Measurements from ENCODE around the gene TSKU. TPM values are rescaled to one million over a fixed set of nuclear protein-coding genes. Genes with fewer than 3 reads are reported as not detected.

Gene TSKU
- total RNA-seq, 1 donor from 2014 or later: 57.9 TPM

DNA sequence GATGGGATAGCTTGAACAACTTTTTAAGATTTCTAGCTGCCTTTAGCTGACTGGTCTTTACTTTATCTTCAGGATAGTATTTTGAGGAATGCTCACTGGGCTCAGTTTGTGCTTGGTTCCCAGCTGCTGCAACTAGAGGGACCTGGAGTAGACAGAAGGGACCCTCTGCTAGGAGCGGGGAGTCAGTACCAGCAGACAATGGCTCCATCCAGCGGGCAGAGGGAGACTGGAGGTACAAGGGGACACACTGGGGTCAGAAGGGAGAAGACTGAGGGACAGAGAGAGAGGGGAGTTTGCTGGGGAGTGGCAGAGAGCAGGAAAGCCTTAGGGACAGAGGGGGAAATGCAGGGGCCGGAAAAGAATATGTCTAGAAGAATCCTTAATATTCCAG lies 55.5 kb downstream of the TSKU start:
- no peaks in the 10 kb centered on the region for H3K9me3 Mint-ChIP-seq (ENCODE audit: unreplicated experiment)

DNA sequence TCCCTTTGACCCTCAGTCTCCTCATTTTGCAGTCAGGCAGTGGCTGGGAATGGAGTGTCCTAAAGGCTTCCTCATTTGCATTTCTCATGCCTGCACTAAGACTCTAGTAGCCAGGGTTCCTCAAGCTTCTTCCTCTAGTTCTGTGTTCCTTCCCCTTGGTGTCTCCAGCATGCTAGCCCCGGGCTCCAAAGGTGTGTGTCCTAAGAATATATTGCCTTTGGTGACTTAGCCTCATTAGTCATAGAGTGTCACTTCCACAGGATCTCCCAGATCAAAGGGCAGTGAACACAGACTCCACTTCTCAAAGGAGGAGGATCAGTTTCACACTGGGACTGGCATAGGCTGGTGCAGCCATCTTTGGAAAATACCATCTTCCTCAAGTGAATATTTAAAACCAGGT lies 56.2 kb downstream of the TSKU start:
- Histone ChIP-seq H3K4me2 (ENCODE audit: low read length) (no peak overlapping the region), H3K9me3 (ENCODE audit: insufficient read depth, low read depth, low read length) (no peaks in the 10 kb centered on the region), H3K27me3 (ENCODE audit: insufficient read depth, low read length) (peaks cover 22% of the 10 kb centered on the region), H3K9ac (ENCODE audit: low read length) (no peak overlapping the region), H3K4me1 (ENCODE audit: insufficient read depth, low read length) (no peaks in the 10 kb centered on the region), H3K36me3 (ENCODE audit: insufficient read depth, low read length) (no peaks in the 10 kb centered on the region), H3K4me3 (ENCODE audit: insufficient read depth, low read depth, low read length) (no peak overlapping the region), H2AFZ (ENCODE audit: low read depth, low read length) (no peak overlapping the region), H3K27ac (ENCODE audit: low read depth, low read length) (no peak overlapping the region), H4K20me1 (ENCODE audit: insufficient read depth, low read length) (no peaks in the 10 kb centered on the region), H3K79me2 (ENCODE audit: insufficient read depth, low read length) (no peaks in the 10 kb centered on the region)
- DNase-seq (ENCODE audit: low read depth) (no peak), FAIRE-seq (no peak)
- H3K9me3 Mint-ChIP-seq (ENCODE audit: unreplicated experiment): no peaks in the 10 kb centered on the region
- H3K4me1 Mint-ChIP-seq (ENCODE audit: low read depth, unreplicated experiment): peaks cover 3% of the 10 kb centered on the region
- peaks cover 19% of the 10 kb centered on the region for H3K27me3 Mint-ChIP-seq (ENCODE audit: low read depth, unreplicated experiment)
- no peak overlapping the region for H3K4me3 Mint-ChIP-seq (ENCODE audit: unreplicated experiment)
- TF ChIP-seq, protein P1, sequence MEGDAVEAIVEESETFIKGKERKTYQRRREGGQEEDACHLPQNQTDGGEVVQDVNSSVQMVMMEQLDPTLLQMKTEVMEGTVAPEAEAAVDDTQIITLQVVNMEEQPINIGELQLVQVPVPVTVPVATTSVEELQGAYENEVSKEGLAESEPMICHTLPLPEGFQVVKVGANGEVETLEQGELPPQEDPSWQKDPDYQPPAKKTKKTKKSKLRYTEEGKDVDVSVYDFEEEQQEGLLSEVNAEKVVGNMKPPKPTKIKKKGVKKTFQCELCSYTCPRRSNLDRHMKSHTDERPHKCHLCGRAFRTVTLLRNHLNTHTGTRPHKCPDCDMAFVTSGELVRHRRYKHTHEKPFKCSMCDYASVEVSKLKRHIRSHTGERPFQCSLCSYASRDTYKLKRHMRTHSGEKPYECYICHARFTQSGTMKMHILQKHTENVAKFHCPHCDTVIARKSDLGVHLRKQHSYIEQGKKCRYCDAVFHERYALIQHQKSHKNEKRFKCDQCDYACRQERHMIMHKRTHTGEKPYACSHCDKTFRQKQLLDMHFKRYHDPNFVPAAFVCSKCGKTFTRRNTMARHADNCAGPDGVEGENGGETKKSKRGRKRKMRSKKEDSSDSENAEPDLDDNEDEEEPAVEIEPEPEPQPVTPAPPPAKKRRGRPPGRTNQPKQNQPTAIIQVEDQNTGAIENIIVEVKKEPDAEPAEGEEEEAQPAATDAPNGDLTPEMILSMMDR (IDR thresholded peaks at IDR 0.05; ENCODE audit: insufficient read depth, low read depth, low read length): no peak
- TF ChIP-seq EZH2 (IDR thresholded peaks at IDR 0.05; ENCODE audit: insufficient read depth, low read length): no peak
- no peaks in the 10 kb centered on the region for H3K36me3 Mint-ChIP-seq (ENCODE audit: low read depth, unreplicated experiment)
- no peak overlapping the region for H3K27ac Mint-ChIP-seq (ENCODE audit: unreplicated experiment)

More for the DNA sequence above, 55.5 kb downstream of the TSKU start:
- Histone ChIP-seq H3K27ac (ENCODE audit: low read depth, low read length) (no peak overlapping the region), H3K9me3 (ENCODE audit: insufficient read depth, low read depth, low read length) (no peaks in the 10 kb centered on the region), H3K79me2 (ENCODE audit: insufficient read depth, low read length) (no peaks in the 10 kb centered on the region), H3K27me3 (ENCODE audit: insufficient read depth, low read length) (peaks cover 22% of the 10 kb centered on the region), H4K20me1 (ENCODE audit: insufficient read depth, low read length) (no peaks in the 10 kb centered on the region), H3K36me3 (ENCODE audit: insufficient read depth, low read length) (no peaks in the 10 kb centered on the region), H3K9ac (ENCODE audit: low read length) (no peak overlapping the region), H3K4me2 (ENCODE audit: low read length) (no peak overlapping the region), H3K4me3 (ENCODE audit: insufficient read depth, low read depth, low read length) (no peak overlapping the region), H3K4me1 (ENCODE audit: insufficient read depth, low read length) (no peaks in the 10 kb centered on the region), H2AFZ (ENCODE audit: low read depth, low read length) (no peak overlapping the region)
- Mint-ChIP-seq H3K27me3 (ENCODE audit: low read depth, unreplicated experiment) (peaks cover 21% of the 10 kb centered on the region), H3K36me3 (ENCODE audit: low read depth, unreplicated experiment) (no peaks in the 10 kb centered on the region), H3K4me3 (ENCODE audit: unreplicated experiment) (no peak overlapping the region), H3K4me1 (ENCODE audit: low read depth, unreplicated experiment) (peaks cover 3% of the 10 kb centered on the region), H3K27ac (ENCODE audit: unreplicated experiment) (no peak overlapping the region)
- no peak for DNase-seq (ENCODE audit: low read depth)
- no peak for FAIRE-seq
- TF ChIP-seq, protein P1 (IDR thresholded peaks at IDR 0.05; ENCODE audit: insufficient read depth, low read depth, low read length): peak; percentile 22
- TF ChIP-seq EZH2 (IDR thresholded peaks at IDR 0.05; ENCODE audit: insufficient read depth, low read length): no peak

DNA sequence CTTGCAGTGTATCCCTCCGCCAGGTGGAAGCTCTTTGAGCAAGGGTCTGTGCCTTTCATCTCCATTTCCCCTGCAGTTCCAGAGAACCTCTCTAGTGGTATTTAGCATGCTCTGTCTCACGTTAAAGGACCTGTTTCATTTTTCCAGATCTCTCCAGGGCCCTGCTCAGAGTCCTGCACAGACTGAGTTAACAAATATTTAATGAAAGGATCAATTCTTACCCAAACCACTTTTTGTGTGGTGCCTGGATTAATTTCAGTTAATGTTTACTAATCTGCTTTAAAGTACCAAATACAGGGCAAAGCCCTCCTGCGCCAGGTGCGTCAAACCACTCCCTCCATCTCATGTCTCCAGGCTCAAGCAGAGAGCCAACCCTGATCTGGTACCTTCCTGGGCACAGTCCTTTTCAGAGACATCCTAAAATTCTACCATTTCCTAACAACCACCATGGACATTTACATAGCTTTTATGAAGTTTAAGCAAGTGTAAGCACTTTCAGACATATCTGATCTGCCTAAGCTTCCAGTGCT lies 58.8 kb downstream of the TSKU start:
- Mint-ChIP-seq H3K27me3 (ENCODE audit: low read depth, unreplicated experiment) (peaks cover 19% of the 10 kb centered on the region), H3K4me3 (ENCODE audit: unreplicated experiment) (no peak overlapping the region), H3K4me1 (ENCODE audit: low read depth, unreplicated experiment) (peaks cover 3% of the 10 kb centered on the region), H3K36me3 (ENCODE audit: low read depth, unreplicated experiment) (no peaks in the 10 kb centered on the region), H3K27ac (ENCODE audit: unreplicated experiment) (no peak overlapping the region), H3K9me3 (ENCODE audit: unreplicated experiment) (no peaks in the 10 kb centered on the region)
- Histone ChIP-seq H3K27ac (ENCODE audit: low read depth, low read length) (no peak overlapping the region), H2AFZ (ENCODE audit: low read depth, low read length) (no peak overlapping the region), H3K9ac (ENCODE audit: low read length) (no peak overlapping the region), H3K36me3 (ENCODE audit: insufficient read depth, low read length) (no peaks in the 10 kb centered on the region), H3K79me2 (ENCODE audit: insufficient read depth, low read length) (no peaks in the 10 kb centered on the region), H3K27me3 (ENCODE audit: insufficient read depth, low read length) (peaks cover 22% of the 10 kb centered on the region), H3K9me3 (ENCODE audit: insufficient read depth, low read depth, low read length) (no peaks in the 10 kb centered on the region), H4K20me1 (ENCODE audit: insufficient read depth, low read length) (no peaks in the 10 kb centered on the region), H3K4me1 (ENCODE audit: insufficient read depth, low read length) (no peaks in the 10 kb centered on the region), H3K4me2 (ENCODE audit: low read length) (no peak overlapping the region), H3K4me3 (ENCODE audit: insufficient read depth, low read depth, low read length) (no peak overlapping the region)
- TF ChIP-seq, protein P1 (IDR thresholded peaks at IDR 0.05; ENCODE audit: insufficient read depth, low read depth, low read length): no peak
- no peak for TF ChIP-seq EZH2 (IDR thresholded peaks at IDR 0.05; ENCODE audit: insufficient read depth, low read length)
- no peak for DNase-seq (ENCODE audit: low read depth)
- FAIRE-seq: no peak
